ENCODE results near the gene PRKAB2.

DNA sequence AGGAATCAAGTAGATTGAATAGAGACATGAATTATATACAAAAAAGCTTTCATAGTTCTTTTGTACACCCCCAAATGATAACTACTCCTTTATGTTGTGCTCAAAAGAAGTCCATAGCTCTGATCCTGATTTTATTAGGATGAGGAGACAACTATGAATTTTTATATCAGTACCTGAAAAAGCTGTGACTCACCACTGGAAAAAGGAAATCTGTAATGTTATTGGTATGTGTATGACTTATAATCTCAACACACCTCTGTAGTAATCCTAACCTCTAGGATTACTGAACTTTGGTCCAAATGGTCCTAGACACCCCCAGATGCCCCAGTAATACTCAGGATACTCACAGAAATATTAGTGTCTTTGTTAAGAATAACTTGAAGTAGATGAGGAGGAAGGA is 10.2 kb downstream of the PRKAB2 start:
- TF ChIP-seq YY1 (IDR thresholded peaks at IDR 0.05; ENCODE audit: insufficient read depth, insufficient read length) (no peak), ZNF274 (IDR thresholded peaks at IDR 0.05; ENCODE audit: low read depth, low read length) (no peak), SUZ12 (IDR thresholded peaks at IDR 0.05; ENCODE audit: extremely low read depth, insufficient read depth, insufficient read length) (no peak)

Data from NT2/D1 (cell line).